DND-41 (cell line): Measurements from ENCODE around the gene SLC12A7.

ENCODE experiments used
- EZH2 ChIP-seq: IDR thresholded peaks from 3 replicates; pipeline ENCODE4 v1.6.1; 2012; ENCODE audit warnings: borderline replicate concordance, low read depth, mild to moderate bottlenecking, moderate library complexity, low read length, inconsistent platforms; ENCODE audit not compliant: severe bottlenecking
- TF ChIP-seq, protein P1 (sequence below): IDR thresholded peaks from 2 replicates; pipeline ENCODE4 v1.5.1; 2012; ENCODE audit warnings: borderline replicate concordance, low read length, moderate library complexity, mild to moderate bottlenecking; ENCODE audit not compliant: poor library complexity, severe bottlenecking; ENCODE audit errors: extremely low read depth

DNA sequence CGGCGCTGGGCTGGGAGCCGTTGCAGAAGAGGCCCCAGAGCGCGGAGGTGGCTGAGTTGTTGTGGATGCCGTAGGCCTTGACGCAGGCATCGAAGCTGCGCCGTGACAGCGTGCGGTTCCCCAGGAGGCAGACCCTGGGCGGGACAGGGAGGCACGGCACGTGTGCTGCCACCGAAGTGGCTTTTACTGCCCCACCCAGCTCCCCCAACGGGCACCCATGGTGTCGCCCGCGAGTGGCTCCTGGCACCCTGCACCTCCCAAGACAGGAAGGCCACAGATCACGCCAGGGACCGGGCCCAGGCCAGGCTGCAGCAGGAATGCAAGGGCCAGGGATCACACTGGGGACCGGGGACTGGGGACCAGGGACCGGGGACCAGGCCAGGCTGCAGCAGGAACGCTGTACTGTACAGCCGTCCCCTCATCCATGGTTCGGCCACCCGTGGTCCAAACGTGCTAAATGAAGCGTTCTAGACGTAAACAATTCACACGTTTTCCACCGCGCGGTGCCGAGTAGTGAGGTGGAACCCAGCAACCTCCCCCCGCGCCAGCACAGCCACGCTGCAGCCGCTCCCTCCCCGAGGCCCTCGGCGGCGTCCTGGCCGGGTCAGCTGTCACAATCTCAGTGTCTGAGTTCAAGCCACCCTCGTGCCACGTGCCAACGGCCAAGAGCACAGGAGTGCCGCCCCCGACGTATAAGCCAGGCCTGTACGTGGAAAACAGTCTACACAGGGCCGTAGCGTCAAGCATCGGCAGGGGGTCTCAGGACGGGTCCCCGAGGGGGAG lies 27.8 kb downstream of the SLC12A7 start:
- TF ChIP-seq, protein P1, sequence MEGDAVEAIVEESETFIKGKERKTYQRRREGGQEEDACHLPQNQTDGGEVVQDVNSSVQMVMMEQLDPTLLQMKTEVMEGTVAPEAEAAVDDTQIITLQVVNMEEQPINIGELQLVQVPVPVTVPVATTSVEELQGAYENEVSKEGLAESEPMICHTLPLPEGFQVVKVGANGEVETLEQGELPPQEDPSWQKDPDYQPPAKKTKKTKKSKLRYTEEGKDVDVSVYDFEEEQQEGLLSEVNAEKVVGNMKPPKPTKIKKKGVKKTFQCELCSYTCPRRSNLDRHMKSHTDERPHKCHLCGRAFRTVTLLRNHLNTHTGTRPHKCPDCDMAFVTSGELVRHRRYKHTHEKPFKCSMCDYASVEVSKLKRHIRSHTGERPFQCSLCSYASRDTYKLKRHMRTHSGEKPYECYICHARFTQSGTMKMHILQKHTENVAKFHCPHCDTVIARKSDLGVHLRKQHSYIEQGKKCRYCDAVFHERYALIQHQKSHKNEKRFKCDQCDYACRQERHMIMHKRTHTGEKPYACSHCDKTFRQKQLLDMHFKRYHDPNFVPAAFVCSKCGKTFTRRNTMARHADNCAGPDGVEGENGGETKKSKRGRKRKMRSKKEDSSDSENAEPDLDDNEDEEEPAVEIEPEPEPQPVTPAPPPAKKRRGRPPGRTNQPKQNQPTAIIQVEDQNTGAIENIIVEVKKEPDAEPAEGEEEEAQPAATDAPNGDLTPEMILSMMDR, result no peak
- no peak for TF ChIP-seq EZH2
